HepG2 (cell line): Measurements from ENCODE around the gene NFX1. TPM values are rescaled to one million over a fixed set of nuclear protein-coding genes. Genes with fewer than 3 reads are reported as not detected.

Source experiments
- FOXJ3 ChIP-seq: sonication (generic); formaldehyde crosslinking; IDR thresholded peaks from 2 replicates; pipeline ENCODE4 v1.4.0; 2020; ENCODE audit warnings: missing genetic modification reagents, mild to moderate bottlenecking, borderline replicate concordance
- HNF4A ChIP-seq: sonication (generic); formaldehyde crosslinking; IDR thresholded peaks from 2 replicates; pipeline ENCODE4 v1.4.0; 2020; ENCODE audit warnings: missing genetic modification reagents
- JUNB ChIP-seq: sonication (generic); formaldehyde crosslinking; IDR thresholded peaks from 2 replicates; pipeline ENCODE4 v1.8.0; 2022; ENCODE audit warnings: missing genetic modification reagents, mild to moderate bottlenecking, borderline replicate concordance
- ONECUT2 ChIP-seq: sonication (generic); formaldehyde crosslinking; IDR thresholded peaks from 2 replicates; pipeline ENCODE4 v1.4.0; 2020; ENCODE audit warnings: missing genetic modification reagents
- PCBP2 ChIP-seq: fragments of 200-400 bp; formaldehyde crosslinking; optimal IDR thresholded peaks from 2 replicates; pipeline ENCODE3; 2018; ENCODE audit warnings: low read length, low read depth; ENCODE audit not compliant: poor library complexity, severe bottlenecking
- RAD51 ChIP-seq: fragments of 450-650 bp; IDR thresholded peaks from 2 replicates; pipeline ENCODE4 v1.6.1; 2016; ENCODE audit warnings: borderline replicate concordance
- SNRNP70 ChIP-seq: fragments of 200-400 bp; formaldehyde crosslinking; IDR thresholded peaks from 2 replicates; pipeline ENCODE4 v1.6.1; 2017; ENCODE audit warnings: mild to moderate bottlenecking, low read depth, low read length, moderate library complexity
- TBP ChIP-seq: sonication (generic); formaldehyde crosslinking; IDR thresholded peaks from 2 replicates; pipeline ENCODE4 v1.5.0; 2020; ENCODE audit warnings: missing genetic modification reagents
- ZNF121 ChIP-seq: sonication (generic); formaldehyde crosslinking; IDR thresholded peaks from 2 replicates; pipeline ENCODE4 v1.5.0; 2020; ENCODE audit warnings: mild to moderate bottlenecking, missing genetic modification reagents
- ZNF232 ChIP-seq: sonication (generic); formaldehyde crosslinking; IDR thresholded peaks from 2 replicates; pipeline ENCODE4 v1.4.0; 2020; ENCODE audit warnings: missing genetic modification reagents, borderline replicate concordance
- ZNF331 ChIP-seq: sonication (generic); formaldehyde crosslinking; IDR thresholded peaks from 2 replicates; pipeline ENCODE4 v1.4.0; 2020; ENCODE audit warnings: missing genetic modification reagents
- ZNF34 ChIP-seq: sonication (generic); formaldehyde crosslinking; IDR thresholded peaks from 2 replicates; pipeline ENCODE4 v1.4.0; 2020; ENCODE audit warnings: mild to moderate bottlenecking, missing genetic modification reagents, borderline replicate concordance
- ZNF605 ChIP-seq: sonication (generic); formaldehyde crosslinking; IDR thresholded peaks from 2 replicates; pipeline ENCODE4 v1.8.0; 2022; ENCODE audit warnings: mild to moderate bottlenecking, missing genetic modification reagents
- ZNF766 ChIP-seq: sonication (generic); formaldehyde crosslinking; IDR thresholded peaks from 2 replicates; pipeline ENCODE4 v1.5.0; 2020; ENCODE audit warnings: missing genetic modification reagents, borderline replicate concordance
- polyA plus RNA-seq, 8 experiments: library from polyadenylated mRNA; depleted of rRNA in 3 of 8; stranded (reverse) in 7 of 8; unstranded in 1 of 8; fragments of >200 nt; fragmentation: Illumina TruSeq in 4 of 8; extraction: Trizol in 4 of 8; gene quantifications; 2 replicates each; pipeline versions ENCODE4 v1.2.1 to v1.2.3, GENCODE V29; 2011 to 2016; ENCODE audit warnings: low read depth in 4 of 8, missing spikeins in 1 of 8, mixed read lengths in 1 of 8; ENCODE audit not compliant: insufficient read depth in 1 of 8
- total RNA-seq, 5 experiments: library from RNA; depleted of rRNA; stranded (reverse); fragments of >200 nt; fragmentation: Illumina TruSeq; extraction: Trizol; gene quantifications; 2 replicates each; pipeline ENCODE4 v1.2.3, GENCODE V29; 2016; ENCODE audit warnings: low read depth in 1 of 5
- TF ChIP-seq, protein P1 (sequence below): sonication (generic); formaldehyde crosslinking; IDR thresholded peaks from 2 replicates; pipeline ENCODE4 v1.8.1; 2023; ENCODE audit warnings: mild to moderate bottlenecking, missing genetic modification reagents, borderline replicate concordance
- TF ChIP-seq, protein P2 (sequence below): IDR thresholded peaks from 2 replicates; pipeline ENCODE4 v1.6.1; 2016; ENCODE audit warnings: missing genetic modification reagents, missing compliant biosample characterization
- TF ChIP-seq, protein P3 (sequence below): sonication (generic); formaldehyde crosslinking; IDR thresholded peaks from 2 replicates; pipeline ENCODE4 v1.4.0; 2020; ENCODE audit warnings: missing genetic modification reagents

The NFX1 gene
- total and polyA plus RNA-seq, 2 of the 13 experiments (the other 11 are each of a cell fraction or from before 2014, with no cell fraction given) = 23.9 to 27.5 TPM

DNA sequence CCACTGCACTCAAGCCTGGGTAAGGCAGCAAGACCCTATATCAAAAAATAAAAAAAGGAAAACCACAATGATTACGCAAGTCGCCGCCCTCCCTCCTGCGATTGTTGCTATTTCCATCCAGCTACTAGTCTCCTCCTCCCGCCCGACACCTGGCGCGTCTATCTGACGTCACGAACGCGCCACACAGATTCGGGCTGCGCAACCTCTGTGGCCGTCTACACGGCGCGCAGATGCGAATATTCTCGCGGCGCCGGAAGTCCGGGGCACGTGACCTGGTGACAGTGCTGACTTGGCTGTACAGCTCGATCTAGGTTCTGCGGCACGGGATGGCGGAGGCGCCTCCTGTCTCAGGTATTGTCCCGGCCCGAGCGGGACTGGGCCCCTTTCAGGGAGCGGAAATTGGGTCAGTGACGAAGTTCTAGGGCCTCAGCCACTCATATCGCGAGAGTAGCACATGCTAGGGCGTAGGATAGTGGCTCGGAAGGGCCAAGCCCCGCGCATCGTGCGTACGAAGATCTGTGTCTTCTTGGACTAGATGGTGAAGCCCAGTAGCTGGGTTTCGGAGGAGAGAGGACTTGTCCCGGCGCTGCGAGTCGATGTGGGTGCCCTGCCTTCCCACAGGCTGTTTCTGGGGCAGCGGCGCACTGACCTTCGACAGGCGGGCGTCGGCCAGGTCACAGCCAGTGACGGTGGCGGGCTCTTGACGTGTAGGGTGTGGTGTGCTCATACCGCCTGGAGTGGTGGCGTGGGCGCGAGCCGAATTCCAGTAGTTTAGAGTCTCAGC, at the start of gene NFX1 (continued):
- TF ChIP-seq ZNF766 = peak; percentile 17; the same call in 1 of the 2 replicates
- TF ChIP-seq, protein P1, sequence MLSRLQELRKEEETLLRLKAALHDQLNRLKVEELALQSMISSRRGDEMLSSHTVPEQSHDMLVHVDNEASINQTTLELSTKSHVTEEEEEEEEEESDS (CRISPR knock-in tag) = 0 out of 2 replicates have a peak, but pooled peaks have one; percentile 60
- TF ChIP-seq ZNF331 (CRISPR knock-in tag) = peak; percentile 86
- peak; percentile 60 for TF ChIP-seq ZNF232 (CRISPR knock-in tag)
- TF ChIP-seq HNF4A (CRISPR knock-in tag) = peak; percentile 31; the same call in 1 of the 2 replicates
- TF ChIP-seq FOXJ3 (CRISPR knock-in tag) = 0 out of 2 replicates have a peak, but pooled peaks have one; percentile 49
- no peak; the same call in 1 of the 2 replicates for TF ChIP-seq ZNF605 (CRISPR knock-in tag)
- peak; percentile 50; the same call in 1 of the 2 replicates for TF ChIP-seq ONECUT2
- peak; percentile 9; the same call in 1 of the 2 replicates for TF ChIP-seq ZNF121 (CRISPR knock-in tag)
- peak; percentile 95 for TF ChIP-seq RAD51
- TF ChIP-seq, protein P2, sequence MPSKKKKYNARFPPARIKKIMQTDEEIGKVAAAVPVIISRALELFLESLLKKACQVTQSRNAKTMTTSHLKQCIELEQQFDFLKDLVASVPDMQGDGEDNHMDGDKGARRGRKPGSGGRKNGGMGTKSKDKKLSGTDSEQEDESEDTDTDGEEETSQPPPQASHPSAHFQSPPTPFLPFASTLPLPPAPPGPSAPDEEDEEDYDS = peak; percentile 79
- no peak for TF ChIP-seq PCBP2
- TF ChIP-seq SNRNP70 = no peak
- no peak for TF ChIP-seq ZNF34 (CRISPR knock-in tag)
- peak; percentile 71 for TF ChIP-seq JUNB
- TF ChIP-seq TBP (CRISPR knock-in tag) = 0 out of 2 replicates have a peak, but pooled peaks have one; percentile 59
- TF ChIP-seq, protein P3, sequence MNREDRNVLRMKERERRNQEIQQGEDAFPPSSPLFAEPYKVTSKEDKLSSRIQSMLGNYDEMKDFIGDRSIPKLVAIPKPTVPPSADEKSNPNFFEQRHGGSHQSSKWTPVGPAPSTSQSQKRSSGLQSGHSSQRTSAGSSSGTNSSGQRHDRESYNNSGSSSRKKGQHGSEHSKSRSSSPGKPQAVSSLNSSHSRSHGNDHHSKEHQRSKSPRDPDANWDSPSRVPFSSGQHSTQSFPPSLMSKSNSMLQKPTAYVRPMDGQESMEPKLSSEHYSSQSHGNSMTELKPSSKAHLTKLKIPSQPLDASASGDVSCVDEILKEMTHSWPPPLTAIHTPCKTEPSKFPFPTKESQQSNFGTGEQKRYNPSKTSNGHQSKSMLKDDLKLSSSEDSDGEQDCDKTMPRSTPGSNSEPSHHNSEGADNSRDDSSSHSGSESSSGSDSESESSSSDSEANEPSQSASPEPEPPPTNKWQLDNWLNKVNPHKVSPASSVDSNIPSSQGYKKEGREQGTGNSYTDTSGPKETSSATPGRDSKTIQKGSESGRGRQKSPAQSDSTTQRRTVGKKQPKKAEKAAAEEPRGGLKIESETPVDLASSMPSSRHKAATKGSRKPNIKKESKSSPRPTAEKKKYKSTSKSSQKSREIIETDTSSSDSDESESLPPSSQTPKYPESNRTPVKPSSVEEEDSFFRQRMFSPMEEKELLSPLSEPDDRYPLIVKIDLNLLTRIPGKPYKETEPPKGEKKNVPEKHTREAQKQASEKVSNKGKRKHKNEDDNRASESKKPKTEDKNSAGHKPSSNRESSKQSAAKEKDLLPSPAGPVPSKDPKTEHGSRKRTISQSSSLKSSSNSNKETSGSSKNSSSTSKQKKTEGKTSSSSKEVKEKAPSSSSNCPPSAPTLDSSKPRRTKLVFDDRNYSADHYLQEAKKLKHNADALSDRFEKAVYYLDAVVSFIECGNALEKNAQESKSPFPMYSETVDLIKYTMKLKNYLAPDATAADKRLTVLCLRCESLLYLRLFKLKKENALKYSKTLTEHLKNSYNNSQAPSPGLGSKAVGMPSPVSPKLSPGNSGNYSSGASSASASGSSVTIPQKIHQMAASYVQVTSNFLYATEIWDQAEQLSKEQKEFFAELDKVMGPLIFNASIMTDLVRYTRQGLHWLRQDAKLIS = 0 out of 2 replicates have a peak, but pooled peaks have one; percentile 52
